ENCODE results near the gene APOBEC3H.
A peak's percentile ranks its signal among the peaks of the same experiment; 100 is the strongest.

Gene APOBEC3H

DNA sequence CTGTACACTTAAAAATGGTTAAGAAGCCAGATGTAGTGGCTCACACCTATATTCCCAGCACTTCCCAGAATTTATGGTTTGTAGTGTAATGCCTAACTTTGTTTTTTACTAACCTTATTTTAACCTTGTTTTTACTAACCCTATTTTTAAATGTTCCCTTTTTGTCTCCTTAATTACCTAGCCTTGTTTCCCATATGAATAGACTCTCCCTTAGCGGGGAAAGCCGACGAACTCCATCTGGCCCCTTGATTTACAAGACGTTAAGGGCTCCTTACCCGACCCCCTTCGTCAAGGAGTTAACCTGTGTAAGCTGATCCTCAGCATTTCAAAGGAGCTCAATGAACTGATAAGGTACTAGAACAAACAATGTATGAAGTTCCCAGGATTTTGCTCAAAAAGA, 17.1 kb downstream of the APOBEC3H start:
- DNase-seq: no peak

DNA sequence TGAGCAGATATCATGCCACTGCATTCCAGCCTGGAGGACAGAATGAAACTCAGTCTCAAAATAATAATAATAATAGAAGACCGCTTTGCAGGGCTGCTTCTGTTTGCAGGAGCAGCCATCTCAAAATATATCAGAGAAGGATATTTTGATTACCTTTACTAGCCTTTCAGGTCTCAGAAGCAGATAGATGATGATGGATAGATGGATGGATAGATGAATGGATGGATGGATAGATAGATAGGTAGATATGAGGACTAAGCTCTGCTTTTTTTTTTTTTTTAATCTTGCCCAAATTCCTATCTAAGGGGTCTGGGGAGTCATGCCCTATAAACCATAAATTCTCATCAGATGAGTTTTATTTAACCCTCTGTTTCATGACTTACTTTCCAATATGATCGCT, 18.5 kb downstream of the APOBEC3H start:
- no peak for DNase-seq

DNA sequence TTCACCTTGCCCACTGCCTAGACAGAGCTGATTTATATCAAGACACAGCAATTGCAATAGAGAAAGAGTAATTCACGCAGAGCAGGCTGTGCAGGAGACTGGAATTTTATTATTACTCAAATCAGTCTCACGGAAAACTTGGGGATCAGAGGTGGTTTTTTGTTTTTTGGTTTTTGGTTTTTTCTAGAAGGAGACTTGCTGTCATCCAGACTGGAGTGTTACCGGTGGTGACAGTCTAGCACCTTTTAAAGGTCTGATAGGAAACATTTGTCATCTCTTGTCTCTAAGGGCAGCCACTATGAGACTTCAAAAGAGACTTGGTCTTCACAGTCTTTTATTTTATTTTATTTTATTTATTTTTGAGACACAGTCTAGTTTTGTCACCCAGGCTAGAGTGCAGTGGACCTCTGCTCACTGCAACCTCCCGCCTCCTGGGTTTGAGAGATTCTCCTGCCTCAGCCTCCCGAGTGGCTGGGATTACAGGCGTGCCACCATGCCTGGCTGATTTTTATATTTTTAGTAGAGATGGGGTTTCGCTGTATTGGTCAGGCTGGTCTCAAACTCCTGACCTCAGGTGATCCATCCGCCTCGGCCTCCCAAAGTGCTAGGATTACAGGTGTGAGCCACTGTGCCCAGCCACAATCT, 19.1 kb downstream of the APOBEC3H start:
- no peak for DNase-seq

DNA sequence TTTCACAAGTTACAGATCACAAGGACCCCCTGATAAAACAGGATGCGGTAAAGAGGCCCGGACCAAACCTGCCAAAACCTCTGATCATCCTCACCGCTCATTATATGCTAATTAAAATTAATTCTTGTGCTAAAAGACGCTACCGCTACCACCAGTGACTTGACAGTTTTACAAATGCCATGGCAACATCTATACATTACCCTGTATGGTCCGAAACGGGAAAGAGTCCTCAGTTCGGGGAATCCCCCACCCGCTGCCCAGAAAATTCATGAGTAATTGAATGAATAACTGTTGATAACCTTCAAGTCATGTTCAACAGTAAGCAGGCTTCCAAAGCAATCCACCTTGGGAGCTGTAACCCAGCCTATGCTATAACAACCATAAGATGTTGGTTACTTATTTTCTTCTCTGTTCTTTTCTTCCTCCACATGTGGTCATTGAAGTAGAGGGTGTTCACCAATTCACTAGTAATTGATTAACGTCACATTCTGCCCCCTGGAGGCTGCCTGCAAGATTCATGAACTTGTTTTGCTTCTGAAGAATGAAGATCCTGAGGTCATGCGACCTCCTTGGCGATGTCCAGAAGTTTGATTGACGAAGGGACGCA, 20.6 kb downstream of the APOBEC3H start:
- DNase-seq: peak; percentile 64

DNA sequence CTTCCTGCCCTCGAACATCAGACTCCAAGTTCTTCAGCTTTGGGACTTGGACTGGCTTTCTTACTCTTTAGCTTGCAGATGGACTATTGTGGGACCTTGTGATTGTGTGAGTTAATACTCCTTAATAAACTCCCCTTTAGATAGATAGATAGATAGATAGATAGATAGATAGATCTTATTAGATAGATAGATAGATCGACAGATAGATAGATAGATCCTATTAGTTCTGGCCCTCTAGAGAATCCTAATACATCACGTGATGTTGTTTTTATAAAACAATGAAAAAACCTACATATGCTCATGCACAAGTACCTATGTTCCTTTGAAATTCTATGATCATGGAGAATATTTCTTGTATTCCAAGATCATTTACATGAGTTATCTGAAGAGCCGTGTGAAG, 23.9 kb downstream of the APOBEC3H start:
- DNase-seq: no peak

DNA sequence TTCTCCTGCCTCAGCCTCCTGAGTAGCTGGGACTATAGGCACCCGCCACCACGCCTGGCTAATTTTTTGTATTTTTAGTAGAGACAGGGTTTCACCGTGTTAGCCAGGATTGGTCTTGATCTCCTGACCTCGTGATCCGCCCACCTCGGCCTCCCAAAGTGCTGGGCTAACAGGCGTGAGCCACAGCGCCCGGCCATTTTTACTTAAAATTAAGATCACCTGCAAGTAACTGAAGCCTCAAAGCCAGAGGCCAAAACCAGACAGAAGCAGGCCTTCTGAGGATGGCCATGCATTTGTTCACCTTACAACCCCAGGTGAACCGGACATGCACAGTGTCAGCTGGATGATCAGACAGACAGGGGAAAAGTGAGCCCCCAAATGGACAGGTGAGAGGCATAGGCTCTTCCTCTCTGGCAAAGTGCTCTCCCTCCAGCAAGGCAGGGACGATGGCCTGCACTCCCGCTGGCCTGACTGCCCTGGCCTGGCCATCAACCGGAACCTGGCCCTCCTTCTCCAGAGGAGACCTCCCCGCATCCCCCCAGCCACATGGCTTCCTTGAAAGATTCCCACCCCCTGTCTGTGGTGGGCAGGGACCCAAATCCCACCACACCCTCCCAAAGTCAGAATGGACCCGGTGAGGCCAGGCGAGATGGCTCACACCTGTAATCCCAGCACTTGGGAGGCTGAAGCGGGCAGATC, 25.9 kb downstream of the APOBEC3H start:
- no peak for DNase-seq

DNA sequence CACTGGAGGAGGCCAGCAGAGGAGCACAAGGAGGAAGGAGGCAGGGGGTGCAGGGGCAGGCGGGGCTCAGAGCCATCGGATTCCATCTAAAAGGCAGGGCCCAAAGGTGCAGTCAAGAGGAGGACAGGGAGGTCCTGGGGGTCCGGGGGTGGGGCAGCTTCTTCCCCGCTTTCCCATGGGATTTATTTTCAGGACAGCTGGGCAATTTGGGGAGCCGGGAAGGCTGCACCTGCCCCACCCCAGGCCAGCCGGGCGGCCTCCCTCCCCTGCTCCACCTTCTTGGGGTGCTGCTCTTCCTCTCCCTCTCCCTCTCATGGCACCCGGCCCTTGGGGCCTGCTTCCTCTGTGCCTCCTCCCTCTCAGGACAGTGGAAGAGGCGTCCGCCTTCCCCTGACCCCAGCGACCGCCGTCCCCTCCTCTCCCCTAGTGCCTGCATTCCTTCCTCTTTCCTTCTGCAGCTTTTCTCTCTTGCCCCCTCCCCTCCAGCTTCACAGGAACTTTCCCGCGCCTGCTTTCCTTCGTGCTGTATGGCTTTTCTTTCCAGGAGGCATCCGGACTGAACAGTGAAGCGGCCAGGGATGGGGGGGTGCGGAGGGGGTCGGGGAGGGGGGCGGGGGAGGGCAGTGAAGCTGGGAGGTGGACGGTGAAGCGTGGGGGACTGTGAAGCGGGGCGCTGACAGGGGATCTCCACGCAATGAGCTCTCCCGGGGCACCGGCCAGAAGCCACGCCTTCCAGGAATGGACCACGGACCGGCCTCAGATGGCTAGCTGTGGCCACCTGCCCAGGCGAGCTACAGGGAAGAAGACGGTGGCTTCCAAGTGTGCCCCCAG, 26.9 kb downstream of the APOBEC3H start:
- no peak for DNase-seq

DNA sequence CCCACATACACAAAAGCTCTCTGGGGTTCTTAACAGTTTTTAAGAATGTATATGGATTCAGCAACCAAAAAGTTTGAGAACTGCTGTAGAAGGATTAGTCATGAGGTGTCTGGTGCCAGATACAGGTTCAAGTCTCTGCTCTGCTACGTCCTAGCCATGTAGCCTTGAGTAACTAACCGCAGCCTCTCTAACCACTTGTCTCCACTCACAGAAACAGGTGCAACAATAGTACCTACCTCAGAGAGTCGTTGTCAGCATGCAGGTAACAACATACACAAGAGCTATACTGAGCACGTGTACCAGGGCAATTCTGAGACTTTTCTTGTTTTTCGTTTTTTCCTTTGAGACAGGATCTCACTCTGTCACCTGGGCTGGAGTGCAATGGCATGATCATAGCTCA, 28.6 kb downstream of the APOBEC3H start:
- no peak for DNase-seq

DNA sequence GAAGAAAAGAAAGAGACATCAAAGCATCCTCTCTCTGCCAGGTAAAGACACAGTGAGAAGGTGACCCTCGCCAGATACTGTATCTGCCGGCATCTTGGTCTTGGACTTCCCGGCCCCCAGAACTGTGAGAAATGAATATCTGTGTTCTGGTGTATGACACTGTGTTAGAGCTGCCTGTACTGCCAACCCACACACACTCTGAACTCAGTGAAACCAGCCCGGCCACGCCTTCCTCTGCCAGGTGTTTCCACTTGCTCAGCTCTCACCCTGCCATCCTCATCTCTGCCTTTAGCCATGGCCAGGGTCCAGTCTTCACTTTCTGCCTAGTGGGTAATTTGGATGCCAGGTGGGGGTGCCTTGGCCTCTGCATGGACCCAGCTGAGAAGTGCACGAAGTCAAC, 31.5 kb downstream of the APOBEC3H start:
- DNase-seq: no peak

DNA sequence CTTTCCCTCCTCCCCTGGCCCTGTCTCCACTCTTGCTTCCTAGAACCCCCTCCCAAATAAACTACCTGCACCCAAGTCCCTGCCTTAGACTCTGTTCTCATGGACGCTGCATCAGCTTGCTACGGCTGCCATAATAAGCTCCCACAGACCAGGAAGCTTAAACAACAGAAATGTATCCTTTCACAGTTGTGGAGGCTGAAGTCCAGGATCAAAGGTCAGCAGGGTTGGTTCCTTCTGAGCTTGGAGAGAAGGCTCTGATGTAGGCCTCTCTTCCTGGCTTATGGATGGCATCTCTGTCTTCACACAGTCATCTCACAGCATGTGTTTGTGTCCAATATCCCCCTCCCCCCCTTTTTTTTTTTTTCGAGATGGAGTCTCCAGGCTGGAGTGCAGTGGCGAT, 32.0 kb downstream of the APOBEC3H start:
- DNase-seq: no peak

DNA sequence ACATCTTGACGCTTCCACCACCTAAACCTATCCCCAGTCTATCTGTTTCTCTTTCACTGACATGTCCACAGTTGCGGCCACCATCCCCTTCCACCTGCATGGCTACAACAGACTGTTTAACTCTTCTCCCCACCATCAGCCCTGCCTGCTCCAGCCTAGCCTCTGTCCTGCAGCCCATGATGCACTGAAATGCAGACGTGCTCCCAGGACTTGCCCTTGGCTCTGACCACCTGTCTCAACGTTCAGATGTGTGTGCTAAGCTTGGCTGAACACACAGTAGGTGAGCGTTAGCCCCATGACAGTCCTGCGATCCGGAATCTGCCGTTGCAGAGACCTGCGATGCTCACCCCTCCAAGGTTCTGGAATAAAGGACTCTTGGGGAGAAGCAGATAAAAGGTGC, 32.7 kb downstream of the APOBEC3H start:
- no peak for DNase-seq

DNA sequence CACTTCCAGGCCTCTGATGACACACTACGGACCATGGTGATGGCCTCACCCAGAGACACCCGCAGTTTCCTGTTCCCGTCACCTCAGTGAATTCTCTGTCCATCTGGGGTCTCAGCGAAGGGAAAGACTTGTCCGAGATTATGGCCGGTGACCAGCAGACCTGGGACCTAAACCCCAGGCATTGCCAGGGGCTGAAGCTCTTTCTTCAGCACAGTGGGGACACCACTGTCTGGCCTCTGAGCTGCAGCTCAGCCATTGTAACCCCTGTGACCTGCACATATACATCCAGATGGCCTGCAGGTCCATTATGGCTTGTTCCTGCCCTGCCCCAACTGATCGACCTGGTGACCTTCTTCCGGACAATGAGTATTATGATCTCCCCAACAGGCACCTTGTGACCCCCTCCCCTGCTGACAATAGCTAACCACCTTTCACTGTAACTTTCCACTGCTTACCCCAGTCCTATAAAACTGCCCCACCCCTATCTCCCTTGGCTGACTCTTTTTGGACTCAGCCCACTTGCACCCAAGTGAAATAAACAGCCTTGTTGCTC, 33.2 kb downstream of the APOBEC3H start:
- DNase-seq: no peak

DNA sequence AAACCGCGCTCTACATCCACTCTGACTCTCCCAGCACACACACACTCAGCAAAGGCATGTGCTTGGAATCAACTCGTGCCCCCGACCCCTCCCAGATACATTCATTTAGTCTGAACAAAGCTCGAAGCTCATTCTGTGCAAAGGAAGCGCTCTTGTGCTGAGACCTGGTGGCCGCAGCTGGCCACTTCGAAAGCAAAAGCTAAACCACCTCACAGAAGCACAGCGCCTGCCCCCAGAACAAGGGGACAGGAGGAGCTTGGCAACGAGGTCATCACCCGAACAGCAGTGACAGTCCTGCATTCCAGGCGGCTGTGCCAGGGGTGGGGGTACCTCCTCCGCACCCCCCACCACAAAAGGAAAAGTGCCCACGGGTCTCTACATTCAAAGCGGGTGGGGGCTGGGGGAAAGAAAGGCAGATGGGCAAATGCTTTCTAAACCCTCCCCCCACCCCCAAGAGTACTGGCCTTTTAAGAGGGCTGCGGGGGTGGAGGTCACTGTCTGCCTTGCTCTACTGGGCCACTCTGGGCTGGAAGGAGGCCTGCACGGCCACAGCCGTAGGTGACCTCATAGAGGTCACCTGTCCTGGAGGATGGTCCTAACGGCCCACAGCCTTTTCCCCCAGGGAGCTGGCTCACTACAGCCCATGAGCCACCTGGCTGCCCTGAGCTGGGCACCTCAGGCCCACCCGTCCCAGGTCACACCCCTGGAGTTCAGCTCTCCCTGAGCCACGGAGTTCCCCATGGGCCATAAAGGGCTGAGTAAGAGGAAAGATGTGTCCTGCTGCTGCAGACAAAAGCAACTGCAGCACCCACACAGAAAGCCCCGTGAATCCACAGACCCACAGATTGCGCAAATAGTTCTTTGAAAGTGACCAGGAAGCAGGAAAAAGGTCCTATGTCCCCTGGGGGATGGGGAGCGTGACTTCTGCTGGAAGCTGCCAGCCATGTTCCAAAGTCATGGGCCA, 34.1 kb downstream of the APOBEC3H start:
- DNase-seq: no peak

DNA sequence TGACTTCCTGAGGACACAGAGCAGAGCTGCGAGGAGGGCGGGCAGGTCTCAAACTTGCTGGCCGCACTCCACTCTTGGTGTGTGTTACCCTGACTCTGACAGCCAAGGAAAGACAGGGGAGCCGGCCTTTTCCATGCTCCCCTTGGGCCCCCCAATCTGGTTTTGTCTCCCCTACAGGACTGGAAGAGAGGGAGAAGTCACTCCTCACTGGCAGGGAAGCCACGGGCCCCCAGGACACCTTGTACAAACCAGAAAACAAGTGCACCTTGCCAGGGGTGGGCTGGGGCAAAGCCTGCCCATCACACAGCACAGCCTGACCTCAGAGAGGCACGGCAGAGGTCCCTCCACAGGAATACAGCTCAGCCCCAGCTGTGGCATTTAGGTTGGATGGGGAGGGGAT, 35.2 kb downstream of the APOBEC3H start:
- DNase-seq: no peak

DNA sequence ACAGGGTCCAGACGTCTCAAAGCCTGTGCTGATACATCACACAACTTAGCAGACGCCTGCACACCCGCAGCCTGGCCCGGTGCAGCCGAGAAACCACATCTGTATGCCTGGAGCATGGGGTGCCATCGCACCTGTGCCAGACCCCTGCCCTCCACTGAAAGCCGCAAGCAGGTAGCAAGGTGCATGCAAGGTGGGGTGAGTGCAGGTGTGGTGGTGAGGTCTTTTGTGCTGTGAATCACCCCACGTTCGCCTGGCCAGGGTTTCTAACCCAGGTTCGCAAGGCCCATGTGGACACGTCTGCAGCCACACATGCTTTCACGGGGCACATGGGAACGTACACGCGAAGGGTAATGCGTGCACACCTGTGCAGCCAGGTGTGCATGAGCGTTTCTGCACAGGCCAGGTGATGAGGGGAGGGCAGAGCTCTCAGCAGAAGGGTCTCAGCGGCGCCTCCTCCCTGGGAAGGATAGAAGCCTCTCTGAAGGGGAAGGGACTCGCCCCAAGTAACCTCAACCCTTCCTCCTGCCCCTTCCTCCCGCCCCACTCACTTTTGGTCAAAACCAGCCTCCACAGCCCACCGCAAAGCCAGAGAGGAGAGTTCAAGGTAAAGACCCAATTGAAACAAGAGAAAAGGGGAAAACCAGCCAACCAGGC, 36.0 kb downstream of the APOBEC3H start:
- no peak for DNase-seq

DNA sequence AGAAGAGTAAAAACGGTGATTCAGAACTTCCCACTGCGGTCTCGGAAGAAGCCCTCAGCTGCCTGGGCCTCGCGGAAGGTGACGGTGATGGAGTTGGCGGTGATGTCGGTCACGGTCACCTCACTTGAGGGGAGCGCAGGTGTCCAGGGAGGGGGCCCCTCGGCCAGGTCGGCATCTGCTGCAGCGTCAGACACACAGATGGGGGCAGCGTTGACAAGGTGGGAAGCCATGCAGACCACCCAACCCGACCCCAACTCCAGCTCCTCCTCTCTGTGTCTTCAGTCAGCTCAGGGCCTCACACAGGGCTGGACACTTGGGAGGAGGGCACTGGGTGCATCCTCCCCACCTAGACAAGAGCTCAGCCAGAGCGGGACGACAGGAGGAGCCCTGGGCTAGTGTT, 36.8 kb downstream of the APOBEC3H start:
- DNase-seq: no peak

DNA sequence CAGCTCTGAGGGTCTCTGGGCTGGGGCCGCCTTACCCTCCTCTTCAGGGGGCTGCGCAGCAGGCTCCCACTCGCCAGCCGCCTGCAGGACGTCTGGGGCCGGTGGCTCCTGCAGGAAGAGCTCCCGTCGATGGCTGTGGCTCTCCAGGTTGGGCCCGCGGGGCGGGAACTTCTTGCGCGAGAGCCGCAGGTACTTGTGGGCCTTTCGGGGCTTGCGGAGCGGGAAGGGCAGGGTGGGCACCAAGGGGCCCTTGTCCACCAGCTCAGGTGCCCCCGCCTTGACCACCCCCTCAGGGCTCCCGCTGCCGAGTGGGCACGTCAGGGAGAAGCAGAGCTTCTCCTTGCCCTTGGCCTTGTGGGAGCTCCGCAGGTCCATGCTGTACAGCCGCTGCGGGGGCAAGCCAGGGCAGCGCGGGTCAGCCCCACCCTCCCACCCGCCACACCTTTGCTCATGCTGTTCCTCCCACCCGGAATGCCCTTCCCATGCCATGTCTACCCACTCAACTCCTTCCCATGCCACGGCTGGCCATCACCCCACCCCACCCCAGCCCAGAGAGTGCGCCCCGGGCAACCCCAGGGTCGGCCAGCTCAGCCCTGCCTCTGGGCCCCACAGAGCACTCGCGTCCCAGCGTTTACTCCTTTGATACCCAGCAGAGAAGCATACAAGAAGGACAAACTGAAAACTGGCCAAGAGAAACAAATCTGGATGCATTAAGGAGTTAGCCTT, 37.5 kb downstream of the APOBEC3H start:
- DNase-seq: no peak

DNA sequence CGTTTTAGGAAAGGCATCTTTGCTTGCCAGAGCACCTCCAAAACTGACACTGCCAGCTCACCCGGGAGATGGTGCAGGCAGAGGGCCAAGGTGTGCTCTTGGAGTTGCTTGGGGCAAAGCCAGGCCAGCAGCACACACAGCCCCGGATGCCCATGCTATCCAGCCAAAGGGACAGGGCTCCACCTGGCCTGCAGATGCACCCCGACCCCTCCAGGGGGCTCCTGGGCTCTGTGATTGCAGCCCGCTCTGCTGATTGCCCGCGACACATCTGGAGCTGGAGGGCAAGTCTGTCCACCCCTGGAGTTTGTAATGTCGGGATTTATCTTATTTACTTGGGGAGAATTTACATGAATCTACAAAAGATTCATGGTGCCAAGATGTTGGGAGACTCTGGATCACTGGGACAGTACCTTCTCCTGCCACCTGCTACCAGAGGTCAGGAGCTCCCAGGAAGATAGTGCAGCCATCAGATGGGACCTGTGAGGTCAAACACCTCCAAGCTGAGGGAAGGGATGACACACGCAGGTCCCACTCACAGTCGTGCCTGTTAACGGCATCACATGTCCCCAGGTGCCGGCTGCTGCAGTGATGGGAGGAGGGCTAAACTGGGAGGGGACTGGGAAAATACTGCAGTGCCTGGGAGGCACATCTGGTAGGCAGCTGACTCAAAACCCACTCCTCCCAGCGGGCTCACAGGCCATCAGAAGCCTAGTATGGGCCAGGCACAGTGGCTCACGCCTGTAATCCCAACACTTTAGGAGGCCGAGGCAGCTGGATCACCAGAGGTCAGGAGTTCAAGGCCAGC, 38.2 kb downstream of the APOBEC3H start:
- peak; percentile 51 for DNase-seq

DNA sequence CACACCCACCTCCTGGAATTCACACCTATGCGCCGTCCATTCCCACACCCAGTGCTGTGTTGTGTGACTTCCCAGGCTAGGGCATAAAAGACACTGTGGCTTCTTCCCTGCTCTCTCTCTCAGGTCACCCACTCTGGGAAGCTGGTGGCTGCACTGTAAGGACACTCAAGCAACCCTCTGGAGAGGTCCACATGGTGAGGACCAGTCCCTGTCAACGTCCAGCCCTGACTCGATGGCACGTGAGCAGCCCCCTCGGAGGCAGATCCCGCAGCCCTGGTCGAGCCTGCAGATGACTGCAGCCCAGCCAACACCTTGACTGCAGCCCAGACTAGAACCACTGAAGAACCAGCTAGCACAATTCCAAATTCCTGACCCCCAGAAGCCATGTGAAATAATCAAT, 39.3 kb downstream of the APOBEC3H start:
- no peak for DNase-seq
